Stimulated activated naive CD4-positive, alpha-beta T cell treated with Interleukin-2 at 50 U/mL for 16 hours (primary cell): ENCODE measurements around the gene APOH.

Experiments used
- DNase-seq: peaks from one replicate; lab custom pipeline; 2025; lab: John Stamatoyannopoulos, UW

APOH gene

DNA sequence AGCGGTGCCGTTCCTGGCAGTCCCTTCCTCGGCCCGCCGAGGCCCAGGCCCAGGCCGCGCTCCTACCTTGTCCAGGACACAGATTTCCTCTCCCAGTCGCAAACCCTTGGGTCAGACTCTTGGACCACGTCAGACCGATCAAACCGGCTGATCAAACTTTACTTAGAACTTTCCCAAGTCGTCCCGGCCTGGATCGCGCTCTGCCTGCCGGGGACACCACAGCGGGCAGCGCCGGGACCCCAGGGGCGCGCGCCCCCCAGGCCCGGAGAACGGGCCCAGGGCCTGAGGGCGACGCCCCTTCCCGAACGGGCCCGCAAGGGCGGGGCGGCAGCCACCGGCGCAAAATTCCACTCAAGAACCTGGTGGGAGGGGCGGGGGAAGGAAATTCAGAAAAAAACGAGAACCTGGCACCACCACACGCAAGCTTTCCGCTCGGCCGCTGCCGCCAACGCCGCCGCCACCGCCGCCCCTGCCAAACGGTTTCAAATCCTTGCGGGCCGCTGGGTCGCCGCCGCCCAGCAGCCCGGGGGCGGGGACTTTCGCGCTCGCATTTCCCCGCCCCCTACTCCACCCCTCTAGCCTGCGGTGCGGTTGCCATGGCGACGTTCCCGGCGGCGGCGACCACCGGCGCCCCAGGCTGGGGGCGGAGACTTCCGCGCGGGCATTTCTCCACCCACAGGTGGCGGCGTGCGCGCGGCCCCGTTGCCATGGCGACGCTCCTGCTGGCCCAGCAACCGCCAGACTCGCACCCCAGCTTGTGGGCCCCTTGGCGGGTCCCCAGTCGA lies 37.4 kb downstream of the APOH start, which contains the start of gene CEP112:
Gene CEP112, minus strand, starts transcription at position 541 of the 785 bp plus-strand sequence.
- peak; percentile 81 for DNase-seq

DNA sequence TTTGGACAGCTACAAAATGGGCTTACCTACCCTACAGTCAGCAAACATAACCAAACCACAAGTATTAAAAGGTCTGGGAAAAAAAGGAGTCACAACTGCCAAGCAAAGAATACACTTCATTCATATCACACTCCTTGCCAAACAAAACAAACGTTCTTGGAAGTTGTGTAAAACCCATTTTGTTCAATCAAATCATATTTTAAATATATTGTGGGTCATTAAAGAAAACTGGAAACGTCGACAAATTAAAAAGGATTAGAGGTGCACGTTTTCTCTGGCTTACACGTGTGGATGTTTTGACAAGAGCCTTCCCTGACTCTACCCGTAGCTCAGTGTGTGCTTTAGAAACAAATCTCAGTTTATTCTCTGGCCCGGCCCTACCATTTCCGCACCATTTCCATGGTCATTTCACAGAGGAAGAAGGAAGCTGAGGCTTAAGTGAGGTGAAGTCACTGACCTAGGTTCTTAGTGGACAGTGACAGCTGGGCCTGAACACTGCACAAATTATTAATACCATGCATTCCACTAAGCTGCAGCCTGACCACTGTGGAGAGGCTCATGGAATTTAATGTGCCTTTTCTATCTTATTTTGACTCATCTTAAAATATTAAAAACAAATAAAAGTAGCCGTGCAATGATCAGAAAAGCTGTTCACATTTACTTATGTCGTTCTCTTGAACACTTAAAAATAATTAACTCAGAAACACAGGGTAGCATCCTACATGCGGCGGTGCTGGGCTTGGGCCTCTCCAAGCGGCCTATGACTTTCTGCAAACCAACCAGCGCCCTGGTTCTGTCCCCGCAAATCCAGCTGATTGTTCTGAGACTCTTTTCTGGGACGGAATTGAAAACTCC lies 38.2 kb downstream of the APOH start:
- DNase-seq = no peak

GRCh38 chr17:66187718-66188117 lies 41.5 kb downstream of the APOH start:
- DNase-seq = no peak

DNA sequence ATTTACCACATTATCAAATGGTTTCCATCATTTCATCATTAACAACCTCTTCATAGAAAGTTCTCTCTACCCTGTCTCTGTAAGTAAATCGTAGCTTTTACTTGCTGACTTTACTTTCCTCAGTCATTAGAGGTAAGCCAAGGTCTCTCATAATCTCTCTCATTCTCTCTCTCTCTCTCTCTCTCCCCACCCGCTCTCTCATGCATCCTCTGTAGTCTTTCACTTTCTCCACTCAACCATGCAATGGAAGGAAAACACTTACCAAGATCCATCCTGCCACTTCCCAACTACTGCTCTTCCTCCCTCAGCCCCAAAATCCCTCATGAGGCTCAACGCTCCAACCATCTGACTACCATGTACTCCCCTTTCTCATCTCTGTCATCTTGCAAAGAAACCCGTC lies 43.4 kb downstream of the APOH start:
- no peak for DNase-seq

GRCh38 chr17:66184392-66184791 lies 44.8 kb downstream of the APOH start:
- no peak for DNase-seq

GRCh38 chr17:66183529-66183928 lies 45.7 kb downstream of the APOH start:
- no peak for DNase-seq

DNA sequence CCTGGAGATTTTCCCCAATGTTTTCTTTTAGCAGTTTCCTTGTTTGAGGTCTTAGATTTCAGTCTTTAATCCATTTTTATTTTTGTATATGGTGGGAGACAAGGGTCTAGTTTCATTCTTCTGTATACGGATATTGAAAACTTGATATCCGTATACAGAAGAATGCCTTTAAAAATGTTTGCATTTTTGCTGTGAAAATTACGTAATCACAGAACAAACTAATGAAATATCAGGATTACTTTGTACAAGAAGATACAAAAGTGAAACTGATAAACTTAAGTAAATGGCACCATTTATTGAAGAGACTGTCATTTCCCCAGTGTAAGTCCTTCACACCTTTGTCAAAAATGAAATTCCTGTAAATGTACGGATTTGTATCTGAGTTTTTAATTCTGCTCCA lies 50.6 kb downstream of the APOH start:
- DNase-seq = no peak

DNA sequence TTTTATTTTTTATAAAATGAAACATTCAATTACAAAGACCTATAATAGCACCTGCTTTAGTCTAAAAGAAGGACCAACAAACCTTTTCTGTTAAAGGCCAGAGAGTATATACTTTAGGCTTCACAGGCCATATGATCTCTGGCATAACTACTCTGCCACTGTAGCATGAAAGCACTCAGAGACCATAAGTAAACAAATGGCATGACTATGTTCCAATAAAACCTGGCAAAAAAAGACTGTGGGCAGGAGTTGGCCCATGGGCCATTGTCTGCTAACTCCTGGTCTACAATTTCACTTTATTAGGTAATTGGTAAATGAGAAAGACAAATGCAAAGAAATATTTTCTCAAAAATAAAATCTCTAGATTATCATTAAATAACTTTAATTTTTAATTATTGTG lies 52.2 kb downstream of the APOH start:
- DNase-seq = no peak

DNA sequence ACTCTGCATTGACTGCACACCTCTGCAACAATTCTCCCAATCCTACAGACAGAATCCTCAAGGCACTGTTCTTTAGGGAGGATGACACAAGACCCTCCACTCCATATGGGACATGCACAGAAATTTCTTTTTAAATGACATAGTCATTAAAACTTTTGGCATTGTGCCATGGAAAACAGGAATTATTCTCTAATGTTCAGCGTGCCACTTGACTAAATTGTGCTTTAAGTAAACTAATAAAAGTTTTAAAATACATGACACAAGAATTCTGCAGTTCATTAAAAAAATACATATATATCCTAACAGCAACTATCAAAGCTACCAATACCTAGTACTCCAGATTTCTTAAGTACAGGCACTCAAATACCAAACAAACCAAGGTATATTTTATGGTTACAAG lies 53.3 kb downstream of the APOH start:
- DNase-seq = no peak

- no peak for DNase-seq
Observed at GRCh38 chr17:66172691-66173223, 56.5 kb downstream of the APOH start.

DNA sequence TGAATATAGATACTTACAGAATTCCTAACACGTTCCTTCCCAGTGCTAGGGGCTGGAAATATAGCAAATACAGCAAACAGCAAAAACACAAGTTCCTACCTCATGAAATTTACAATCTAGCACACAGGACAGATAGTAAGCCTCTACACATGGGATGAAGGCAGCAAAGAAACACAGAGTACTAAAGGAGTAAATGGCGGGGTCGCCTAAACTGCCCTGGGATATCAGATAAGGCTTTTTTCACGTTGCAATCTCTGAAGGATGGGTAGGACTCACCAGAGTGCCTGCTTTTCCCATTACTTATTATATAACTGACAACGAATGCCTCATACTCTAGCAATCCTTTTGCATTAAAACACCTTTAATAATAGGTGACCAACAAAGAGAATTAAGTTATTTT lies 57.1 kb downstream of the APOH start:
- no peak for DNase-seq

DNA sequence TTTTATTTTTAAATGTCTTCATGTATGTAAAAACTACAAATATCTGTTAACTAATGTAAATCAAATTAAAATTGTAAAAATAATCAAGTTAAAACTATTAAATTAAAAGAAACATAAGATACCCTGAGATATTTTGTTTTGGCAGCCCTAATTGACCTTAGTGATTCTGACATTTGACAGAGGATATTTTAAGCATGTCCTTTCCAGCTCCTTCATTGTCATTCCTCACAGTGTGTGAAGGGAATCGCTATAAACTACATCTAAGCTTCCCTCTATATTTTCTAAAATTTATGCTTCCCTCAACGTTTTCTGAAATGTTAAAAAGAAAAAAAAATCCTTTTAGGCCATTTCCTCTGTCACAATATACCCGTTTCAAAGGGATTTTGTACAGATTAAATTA lies 57.5 kb downstream of the APOH start:
- no peak for DNase-seq

DNA sequence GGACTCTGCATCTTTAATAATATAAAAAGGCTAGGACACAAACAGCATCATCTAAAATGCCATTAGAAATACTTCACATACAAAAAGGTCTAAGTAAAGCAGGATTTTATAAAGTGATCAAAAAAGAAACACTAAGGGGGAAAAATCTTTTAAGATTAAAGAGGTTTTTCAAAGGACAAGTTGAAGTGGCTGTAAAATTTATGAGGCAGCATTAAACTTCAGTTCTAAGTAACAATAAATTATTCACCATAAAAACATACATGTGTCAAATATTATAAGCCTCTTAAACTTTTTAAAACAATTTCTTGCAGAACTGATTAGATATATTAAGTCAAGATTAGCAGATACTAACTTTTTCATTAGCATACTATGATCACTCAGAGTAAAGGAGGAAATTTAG lies 58.0 kb downstream of the APOH start:
- no peak for DNase-seq

- no peak for DNase-seq
Observed at GRCh38 chr17:66169839-66170238, 59.4 kb downstream of the APOH start.

GRCh38 chr17:66167189-66167815 lies 61.9 kb downstream of the APOH start:
- DNase-seq = no peak

GRCh38 chr17:66165537-66166123 lies 63.6 kb downstream of the APOH start:
- DNase-seq = no peak
